NCI-H748 treated with DMSO at 0.1 percent for 48 hours (cell line): ENCODE results near the gene TAS2R50.
"Not testable (repeated sequence)": the region's sequence is repeated elsewhere in the genome, so short reads cannot be mapped to it uniquely, and the experiment has no call there.

Experiments used
- DNase-seq: peaks from one replicate; lab custom pipeline; 2025; lab: John Stamatoyannopoulos, UW

TAS2R50 gene

DNA sequence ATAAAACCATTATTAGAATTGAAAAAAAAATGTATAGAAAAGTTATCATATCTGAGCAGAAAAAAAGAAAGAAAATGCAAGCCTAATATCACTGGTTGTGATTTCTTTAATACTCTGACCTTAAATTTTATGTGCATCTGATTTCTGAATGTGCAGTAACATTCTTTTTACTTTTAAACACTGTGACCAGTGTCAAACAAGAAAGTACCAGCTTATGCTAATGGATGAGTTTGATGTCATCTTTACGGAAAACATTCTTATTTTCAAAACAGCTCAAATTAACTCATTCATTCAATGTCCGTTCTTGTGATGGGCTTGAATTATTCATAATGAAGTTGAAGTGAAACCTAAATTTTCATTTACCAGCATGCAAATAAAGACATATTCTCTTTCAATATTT is at the start of gene TAS2R50:
TAS2R50 (minus strand) TSS at position 101 of the 400 bp plus-strand sequence; CDS start at position 49, 52 bp downstream.
- no peak for DNase-seq

DNA sequence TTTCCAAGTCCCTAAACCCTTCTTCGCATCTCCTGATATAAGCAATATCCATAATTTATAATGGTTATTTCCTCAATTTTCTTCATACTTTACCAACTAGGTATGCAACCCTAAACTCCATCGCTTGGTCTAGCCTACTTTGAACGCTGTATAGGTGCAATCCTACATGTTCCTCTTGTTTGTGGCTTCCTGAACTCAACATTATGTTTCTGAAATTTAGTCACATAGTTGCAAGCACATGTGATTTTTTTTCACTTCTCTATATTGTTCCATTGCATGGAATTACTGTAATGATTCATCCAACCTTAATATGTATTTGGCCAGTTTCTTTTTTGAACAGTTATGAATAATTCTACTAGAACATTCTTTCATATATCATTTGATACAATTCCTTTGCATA is 47.2 kb upstream of the TAS2R50 start:
- DNase-seq = not testable (repeated sequence)

DNA sequence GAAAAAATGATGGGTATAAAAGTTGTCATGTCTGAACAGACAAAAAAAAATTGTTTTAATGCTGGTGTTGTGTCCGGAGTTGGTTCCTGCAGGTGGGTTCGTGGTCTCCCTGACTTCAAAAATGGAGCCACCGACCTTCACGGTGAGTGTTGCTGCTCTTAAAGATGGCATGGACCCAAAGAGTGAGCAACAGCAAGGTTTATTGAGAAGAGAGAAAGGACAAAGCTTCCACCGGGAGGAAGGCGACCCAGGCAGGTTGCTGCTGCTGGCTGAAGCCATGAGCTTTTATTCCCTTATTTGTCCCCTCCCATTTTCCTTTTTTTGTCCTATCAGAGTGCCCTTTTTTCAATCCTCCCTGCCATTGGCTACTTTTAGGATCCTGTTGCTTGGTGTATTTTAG is 44.6 kb upstream of the TAS2R50 start, which contains the start of gene TAS2R31:
TAS2R31 (minus strand) TSS at position 101 of the 400 bp plus-strand sequence; CDS start at position 29, 72 bp downstream.
- no peak for DNase-seq

- no peak for DNase-seq
Observed at GRCh38 chr12:11026118-11026517, 39.4 kb upstream of the TAS2R50 start.

DNA sequence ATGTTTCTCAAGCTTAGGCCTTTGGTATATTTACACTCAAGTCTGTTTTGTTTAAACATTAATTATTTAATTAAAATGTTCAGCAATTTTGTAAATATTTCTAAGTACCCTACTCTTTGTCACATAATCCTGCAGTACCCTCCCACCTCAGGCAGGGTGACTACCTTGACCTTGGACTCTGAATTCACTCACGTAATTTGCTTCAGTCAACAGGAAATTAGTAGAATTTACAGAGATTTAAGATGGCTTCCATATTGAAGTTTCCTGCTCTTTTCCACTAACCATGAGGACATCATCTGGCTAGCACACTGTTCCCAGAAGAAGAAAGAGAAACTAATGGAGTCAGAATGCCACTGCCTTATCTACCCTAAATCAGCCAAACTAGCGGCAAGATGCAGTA is 36.7 kb upstream of the TAS2R50 start:
- DNase-seq = no peak

- no peak for DNase-seq
Observed at GRCh38 chr12:11022520-11022919, 35.8 kb upstream of the TAS2R50 start, which contains the start of gene TAS2R19. Gene TAS2R19, minus strand, starts transcription at chr12:11022620. Its CDS starts 49 bp downstream, at chr12:11022571.

GRCh38 chr12:11016937-11017336 is 30.2 kb upstream of the TAS2R50 start:
- no peak for DNase-seq

DNA sequence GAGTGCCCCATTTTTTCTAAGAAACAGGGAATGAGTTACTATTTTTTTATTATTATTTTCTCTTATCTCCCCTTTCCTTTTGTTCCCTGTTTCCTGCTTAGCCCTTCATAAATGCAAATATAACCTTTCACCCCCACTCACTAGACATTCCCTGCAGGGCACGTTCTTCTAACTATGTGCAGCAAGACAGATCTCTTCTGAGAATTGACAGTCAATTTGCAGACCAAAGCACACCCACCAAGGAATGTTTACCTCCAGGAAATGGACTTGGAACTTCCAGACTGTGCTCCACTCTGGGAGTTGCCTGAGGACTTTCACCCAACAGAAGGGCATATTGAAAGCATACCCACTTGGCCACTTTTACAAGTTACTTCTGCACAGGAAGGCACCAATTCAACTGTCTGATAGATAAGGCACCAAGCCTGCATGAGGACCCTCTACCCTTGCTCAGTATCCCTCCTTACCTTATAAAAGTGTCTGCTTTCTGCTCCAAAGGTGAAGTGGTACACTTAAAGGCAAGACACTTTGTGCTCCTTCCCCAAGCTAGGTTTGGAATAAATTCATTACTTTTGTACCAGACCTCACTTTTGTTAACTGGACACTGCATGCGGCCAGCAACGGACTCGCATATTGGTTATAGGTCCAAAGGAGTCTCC is 29.2 kb upstream of the TAS2R50 start:
- DNase-seq = no peak

DNA sequence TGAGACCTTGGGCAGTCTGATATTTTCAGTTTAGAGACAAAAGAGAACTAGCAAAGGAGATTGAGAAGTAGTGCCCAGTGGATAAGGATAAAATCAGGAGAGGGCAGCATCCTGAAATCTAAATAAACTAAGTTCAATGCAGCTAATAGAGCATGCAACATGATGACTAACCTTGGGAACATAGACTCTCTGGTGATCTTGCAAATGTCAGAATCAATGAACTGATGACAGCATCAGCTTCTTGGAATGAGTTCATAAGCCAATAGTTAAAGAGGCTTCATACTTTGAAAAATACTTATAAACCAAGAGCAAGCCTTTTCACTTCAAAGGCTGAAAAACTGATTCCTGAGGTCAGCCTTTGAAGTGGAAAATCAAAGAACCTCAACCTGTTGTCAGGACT is 27.5 kb upstream of the TAS2R50 start:
- DNase-seq = no peak

DNA sequence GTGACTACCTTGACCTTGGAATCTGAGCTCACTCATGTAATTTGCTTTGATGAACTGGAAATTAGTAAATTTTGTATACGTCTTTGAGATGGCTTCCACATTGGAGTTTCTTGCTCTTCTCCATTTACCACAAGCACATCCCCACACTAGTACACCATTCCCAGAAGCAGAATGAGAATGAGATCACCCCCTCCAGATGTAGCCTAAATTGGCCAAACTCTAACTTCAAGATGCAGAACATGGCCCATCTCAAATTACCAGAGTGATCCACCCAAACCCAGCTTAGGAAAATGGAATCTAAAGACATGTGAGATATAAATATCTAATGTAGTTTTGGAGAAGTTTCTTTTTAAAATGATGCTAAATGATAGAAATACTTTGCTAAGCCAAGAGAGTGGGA is 20.9 kb upstream of the TAS2R50 start:
- no peak for DNase-seq

GRCh38 chr12:10998204-10998603 is 11.5 kb upstream of the TAS2R50 start, which contains the start of gene TAS2R20:
Gene TAS2R20, minus strand, starts transcription at chr12:10998304. Its CDS starts 429 bp downstream, at chr12:10997875.
- no peak for DNase-seq

DNA sequence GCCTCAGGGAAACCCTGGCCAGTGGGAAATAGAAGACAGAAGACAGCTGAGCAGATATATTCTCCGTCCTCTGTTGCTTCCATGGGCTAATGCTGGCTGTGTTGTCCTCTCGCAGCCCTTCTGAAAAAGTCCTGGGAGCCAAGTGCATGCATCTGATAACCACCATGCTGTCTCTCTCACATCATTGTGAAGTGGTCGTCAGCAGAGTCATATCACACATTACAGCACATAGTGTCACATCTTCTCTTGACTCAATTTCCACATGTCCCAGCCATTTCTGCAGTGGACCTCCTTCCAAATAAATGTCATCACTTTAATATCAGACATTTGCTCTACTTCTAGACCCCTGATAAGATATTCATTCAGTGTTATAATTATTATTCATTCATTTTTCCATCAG is 7.6 kb upstream of the TAS2R50 start:
- no peak for DNase-seq

GRCh38 chr12:10989107-10989506 is 2.4 kb upstream of the TAS2R50 start:
- DNase-seq = no peak

- no peak for DNase-seq
Observed at GRCh38 chr12:10982244-10982643, 4.5 kb downstream of the TAS2R50 start.

GRCh38 chr12:10974965-10975364 is 11.7 kb downstream of the TAS2R50 start:
- no peak for DNase-seq

GRCh38 chr12:10968765-10969456 is 17.8 kb downstream of the TAS2R50 start:
- no peak for DNase-seq

DNA sequence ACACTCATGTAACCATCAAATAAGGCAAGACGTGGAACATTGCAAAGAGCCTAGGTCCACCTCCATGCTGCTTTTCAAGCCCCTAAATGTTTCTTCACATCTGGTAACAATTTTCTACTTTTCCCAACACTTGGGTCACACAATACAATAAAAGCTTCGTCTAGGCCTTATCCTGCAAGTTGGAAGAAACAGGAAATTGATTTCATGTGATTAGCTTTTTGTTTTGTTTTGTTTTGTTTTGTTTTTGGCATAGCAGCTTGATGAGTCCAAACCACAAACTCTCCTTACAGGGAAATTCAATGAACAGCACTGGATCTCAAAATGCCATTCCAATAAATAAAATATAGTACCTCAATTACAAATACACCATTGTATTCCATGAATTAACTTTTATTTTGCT is 19.3 kb downstream of the TAS2R50 start:
- DNase-seq = no peak

DNA sequence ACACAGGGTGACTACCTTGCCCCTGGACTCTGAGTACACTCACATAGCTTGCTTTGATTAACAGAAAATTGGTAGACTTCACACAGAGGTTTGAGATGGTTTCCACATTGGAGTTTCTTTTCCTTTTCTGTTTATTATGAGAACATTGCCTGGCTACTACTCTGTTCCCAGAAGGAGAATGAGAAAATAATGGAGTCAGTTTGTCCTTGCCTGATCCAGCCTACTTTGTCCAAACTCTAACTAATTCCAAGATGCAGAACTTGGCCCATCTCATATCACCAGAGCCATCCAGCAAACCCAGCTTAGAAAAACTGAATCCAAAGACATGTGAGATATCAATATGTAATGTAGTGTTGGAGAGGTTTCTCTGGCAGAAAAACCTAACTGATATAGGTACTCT is 20.4 kb downstream of the TAS2R50 start:
- DNase-seq = no peak

DNA sequence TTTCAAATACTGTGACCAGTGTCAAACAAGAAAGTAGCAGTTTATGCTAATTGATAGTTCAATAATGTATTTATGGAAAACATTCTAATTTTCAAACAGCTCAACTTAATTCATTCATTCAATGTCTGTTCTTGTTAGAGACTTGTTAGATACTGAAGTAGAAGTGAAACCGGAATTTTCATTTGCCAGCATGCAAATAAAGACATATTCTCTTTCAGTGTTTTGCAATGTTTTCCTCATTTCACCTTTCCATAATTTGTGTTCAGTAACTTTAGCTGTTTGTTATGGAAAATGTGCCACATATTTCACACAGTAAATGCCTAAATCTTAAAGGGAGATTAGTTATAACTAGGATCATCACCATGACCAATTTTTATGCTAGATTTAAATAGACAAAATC is 21.2 kb downstream of the TAS2R50 start:
- no peak for DNase-seq

DNA sequence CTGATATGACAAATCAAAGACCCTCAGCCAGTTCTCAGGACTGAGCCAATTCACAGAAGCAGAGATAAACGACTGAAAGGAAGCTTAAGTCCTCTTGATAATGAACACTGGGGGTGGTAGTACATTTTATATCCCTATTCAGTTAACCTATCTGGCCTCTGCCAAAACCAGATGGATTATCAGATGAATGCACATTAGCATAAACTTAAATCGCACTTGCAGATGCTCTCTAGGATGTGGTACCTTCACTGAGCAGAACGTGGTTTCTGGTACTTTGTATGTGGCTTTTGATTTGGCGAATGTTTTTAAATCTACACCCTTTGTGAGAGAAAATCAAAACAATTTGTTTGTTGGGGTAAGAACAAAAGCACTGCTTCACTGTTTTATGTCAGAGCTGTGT is 26.5 kb downstream of the TAS2R50 start:
- DNase-seq = no peak

- no peak for DNase-seq
Observed at GRCh38 chr12:10959804-10960203, 26.9 kb downstream of the TAS2R50 start.

- DNase-seq = no peak
Observed at GRCh38 chr12:10957741-10958140, 29.0 kb downstream of the TAS2R50 start.

GRCh38 chr12:10956085-10956484 is 30.6 kb downstream of the TAS2R50 start:
- no peak for DNase-seq
